ENCODE data around the gene NISCH. TPM values are rescaled to one million over a fixed set of nuclear protein-coding genes. Genes with fewer than 3 reads are reported as not detected.

Gene NISCH
- total RNA-seq, 1 experiment from 2014 or later = 104 TPM

- Histone ChIP-seq H3K4ac (ENCODE audit: low read depth, low read length) (no peak overlapping the region), H4K20me1 (ENCODE audit: control insufficient read depth, insufficient read depth, insufficient read length) (no peaks in the 10 kb centered on the region)
- H3K36me3 Mint-ChIP-seq (ENCODE audit: insufficient read depth in 1 of 3, low read depth in 3 of 3) = peaks cover 21 to 53% (median 48%) of the 10 kb centered on the region in 3 experiments; a peak in 6 of 7 replicates
Observed at GRCh38 chr3:52468336-52468735, 12.9 kb downstream of the NISCH start.

More at GRCh38 chr3:52468336-52468735, 12.9 kb downstream of the NISCH start:
- Histone ChIP-seq H3K9me3 (ENCODE audit: control insufficient read depth, low read depth, low read length) (no peaks in the 10 kb centered on the region), H2BK120ac (ENCODE audit: low read depth, low read length, poor library complexity, severe bottlenecking) (no peak overlapping the region), H3K79me1 (ENCODE audit: insufficient read depth, low read depth, low read length, poor library complexity, severe bottlenecking) (peaks cover 5% of the 10 kb centered on the region), H3T11ph (ENCODE audit: low read length) (no peak overlapping the region), H3K18ac (ENCODE audit: insufficient read length, low read depth, low read length) (no peak overlapping the region), H3K27me3 (ENCODE audit: insufficient read depth, low read length) (no peaks in the 10 kb centered on the region), H2BK15ac (ENCODE audit: low read depth, low read length) (no peak overlapping the region), H2BK5ac (ENCODE audit: insufficient read length, low read length) (no peak overlapping the region), H2AFZ (ENCODE audit: low read length) (no peak overlapping the region), H3K56ac (ENCODE audit: insufficient read length, low read depth, low read length) (no peak overlapping the region), H3K23me2 (ENCODE audit: insufficient read length, low read depth, low read length, poor library complexity, severe bottlenecking) (no peaks in the 10 kb centered on the region), H2BK12ac (ENCODE audit: insufficient read length, low read depth, low read length) (no peak overlapping the region), H3K27ac (ENCODE audit: insufficient read length, low read depth, low read length) (no peak overlapping the region), H3K4me2 (ENCODE audit: insufficient read depth, insufficient read length, low read length) (no peak overlapping the region), H2BK20ac (ENCODE audit: low read depth, low read length, poor library complexity, severe bottlenecking) (no peak overlapping the region), H3K79me2 (ENCODE audit: insufficient read depth, low read length) (no peaks in the 10 kb centered on the region), H2AK5ac (ENCODE audit: insufficient read length, low read length) (no peak overlapping the region), H3K4me1 (ENCODE audit: insufficient read depth, low read length) (no peaks in the 10 kb centered on the region), H4K5ac (ENCODE audit: insufficient read length, low read depth, low read length) (no peak overlapping the region), H3K14ac (ENCODE audit: insufficient read depth, low read length) (no peak overlapping the region), H3K23ac (ENCODE audit: insufficient read length, low read depth, low read length) (no peak overlapping the region), H4K91ac (ENCODE audit: insufficient read length, low read depth, low read length) (no peak overlapping the region), H4K8ac (replicated peaks; ENCODE audit: insufficient read length, low read depth, low read length) (no peak overlapping the region), H3K9ac (ENCODE audit: extremely low read depth, insufficient read length, low read length) (no peak overlapping the region)
- peaks cover 0 to 6% of the 10 kb centered on the region in 2 experiments; a peak in 2 of 4 replicates for H3K4me1 Mint-ChIP-seq
- no peaks in the 10 kb centered on the region for H3K9me3 Mint-ChIP-seq
- WGBS (ENCODE audit: extremely low coverage, insufficient read length, low lambda C conversion rate) = no CpG with 5 or more reads among the region's 9 CpGs
- no peak overlapping the region for H3K4me3 Mint-ChIP-seq
- no peak for TF ChIP-seq CTCF (conservative IDR thresholded peaks at IDR 0.05)
- no peak for DNase-seq
- H3K27me3 Mint-ChIP-seq (ENCODE audit: low read depth) = no peaks in the 10 kb centered on the region
- peak overlapping the region in 2 of 3 experiments; percentile 11 to 53; a peak in 1 of 7 replicates for H3K27ac Mint-ChIP-seq

Measured in H9 (cell line).